Kidney epithelial cell (primary cell): ENCODE measurements around the gene ZNF862. TPM values are rescaled to one million over a fixed set of nuclear protein-coding genes. Genes with fewer than 3 reads are reported as not detected.

Source experiments
- DNase-seq: peaks from one replicate; pipeline ENCODE4 v3.0.0-alpha.2; 2010; ENCODE audit warnings: low read depth
- H3K27me3 ChIP-seq: 2 replicates; pipeline ENCODE4 v1.6.0; 2011; ENCODE audit warnings: low read length; ENCODE audit not compliant: control insufficient read depth, insufficient read depth
- H3K36me3 ChIP-seq: 2 replicates; pipeline ENCODE4 v1.5.1; 2011; ENCODE audit warnings: low read length; ENCODE audit not compliant: control insufficient read depth, insufficient read depth
- H3K4me3 ChIP-seq: 2 replicates; pipeline ENCODE4 v1.5.1; 2011; ENCODE audit warnings: low read depth, mild to moderate bottlenecking, control low read depth, low read length
- total RNA-seq: library from RNA; depleted of rRNA; stranded (reverse); fragments of >200 nt; gene quantifications from 2 replicates; pipeline ENCODE4 v1.2.3, GENCODE V29; 2015
- TF ChIP-seq, protein P1 (sequence below): IDR thresholded peaks from 2 replicates; pipeline ENCODE4 v1.5.1; 2011; ENCODE audit warnings: mild to moderate bottlenecking, moderate library complexity, low read length, control low read depth, inconsistent platforms; ENCODE audit not compliant: insufficient read depth, poor library complexity, severe bottlenecking

The ZNF862 gene
- total RNA-seq, 1 donor from 2014 or later: 7.2 TPM

DNA sequence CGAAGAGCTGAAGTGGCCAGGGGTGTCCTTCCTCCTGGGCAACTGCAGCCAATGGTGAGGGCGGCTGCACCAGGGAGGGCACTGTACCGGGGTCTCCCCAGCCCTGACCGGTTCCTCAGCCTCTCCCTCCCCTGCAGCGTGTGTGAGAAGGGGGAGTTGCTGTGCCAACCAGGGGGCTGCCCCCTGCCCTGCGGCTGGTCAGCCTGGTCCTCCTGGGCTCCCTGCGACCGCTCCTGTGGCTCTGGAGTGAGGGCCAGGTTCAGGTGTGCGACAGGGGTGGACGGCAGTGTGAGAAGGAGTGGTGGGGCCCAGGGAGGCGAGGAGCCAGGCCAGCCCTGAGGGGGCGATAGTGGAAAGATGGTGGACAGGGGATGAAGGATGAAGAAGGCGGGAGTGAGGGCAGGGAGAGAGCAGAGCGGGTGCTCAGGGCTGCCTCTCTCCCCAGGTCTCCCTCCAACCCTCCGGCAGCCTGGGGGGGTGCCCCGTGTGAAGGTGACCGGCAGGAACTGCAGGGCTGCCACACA, 34.6 kb upstream of the ZNF862 start:
- no peak for DNase-seq
- H3K27me3 ChIP-seq: peaks cover 24% of the 10 kb centered on the region
- no peak overlapping the region for H3K4me3 ChIP-seq
- no peaks in the 10 kb centered on the region for H3K36me3 ChIP-seq
- TF ChIP-seq, protein P1, sequence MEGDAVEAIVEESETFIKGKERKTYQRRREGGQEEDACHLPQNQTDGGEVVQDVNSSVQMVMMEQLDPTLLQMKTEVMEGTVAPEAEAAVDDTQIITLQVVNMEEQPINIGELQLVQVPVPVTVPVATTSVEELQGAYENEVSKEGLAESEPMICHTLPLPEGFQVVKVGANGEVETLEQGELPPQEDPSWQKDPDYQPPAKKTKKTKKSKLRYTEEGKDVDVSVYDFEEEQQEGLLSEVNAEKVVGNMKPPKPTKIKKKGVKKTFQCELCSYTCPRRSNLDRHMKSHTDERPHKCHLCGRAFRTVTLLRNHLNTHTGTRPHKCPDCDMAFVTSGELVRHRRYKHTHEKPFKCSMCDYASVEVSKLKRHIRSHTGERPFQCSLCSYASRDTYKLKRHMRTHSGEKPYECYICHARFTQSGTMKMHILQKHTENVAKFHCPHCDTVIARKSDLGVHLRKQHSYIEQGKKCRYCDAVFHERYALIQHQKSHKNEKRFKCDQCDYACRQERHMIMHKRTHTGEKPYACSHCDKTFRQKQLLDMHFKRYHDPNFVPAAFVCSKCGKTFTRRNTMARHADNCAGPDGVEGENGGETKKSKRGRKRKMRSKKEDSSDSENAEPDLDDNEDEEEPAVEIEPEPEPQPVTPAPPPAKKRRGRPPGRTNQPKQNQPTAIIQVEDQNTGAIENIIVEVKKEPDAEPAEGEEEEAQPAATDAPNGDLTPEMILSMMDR: no peak

DNA sequence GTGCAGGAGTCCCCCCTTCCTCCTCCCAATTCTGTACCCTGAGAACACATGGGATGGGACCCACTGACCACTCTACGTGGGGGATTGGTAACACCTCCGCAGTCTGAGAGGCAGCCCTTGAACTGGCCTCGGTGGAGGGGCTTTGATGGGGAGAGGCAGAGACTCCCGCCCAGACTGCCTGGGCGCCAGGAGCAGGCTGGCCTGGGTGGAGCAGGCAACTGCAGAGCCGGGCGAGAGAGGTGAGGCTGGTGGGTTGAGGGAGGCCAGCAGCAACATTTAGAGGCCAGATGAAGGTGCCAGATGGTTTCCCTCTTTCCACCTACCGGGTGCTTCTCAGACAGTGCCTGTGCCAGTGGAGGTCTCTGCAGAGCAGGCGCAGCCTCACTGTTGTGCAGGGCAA, 34.1 kb upstream of the ZNF862 start:
- DNase-seq: no peak
- Histone ChIP-seq H3K4me3 (no peak overlapping the region), H3K36me3 (no peaks in the 10 kb centered on the region), H3K27me3 (peaks cover 24% of the 10 kb centered on the region)
- TF ChIP-seq, protein P1: no peak

DNA sequence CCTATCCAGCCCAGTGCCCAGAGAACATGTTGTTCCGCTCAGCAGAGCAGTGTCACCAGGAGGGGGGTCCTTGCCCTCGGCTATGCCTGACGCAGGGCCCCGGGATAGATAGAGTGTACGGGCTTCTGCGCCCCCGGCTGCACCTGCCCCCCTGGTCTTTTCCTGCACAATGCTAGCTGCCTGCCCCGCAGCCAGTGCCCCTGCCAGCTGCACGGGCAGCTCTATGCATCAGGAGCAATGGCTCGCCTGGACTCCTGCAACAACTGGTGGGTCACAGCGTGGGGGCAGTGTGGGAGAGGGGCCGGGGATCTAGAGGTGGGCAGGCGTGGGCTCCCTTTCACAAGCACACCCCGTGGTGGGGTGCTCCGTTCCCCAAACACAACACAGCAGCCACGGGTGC, 31.4 kb upstream of the ZNF862 start:
- Histone ChIP-seq H3K4me3 (no peak overlapping the region), H3K27me3 (peaks cover 24% of the 10 kb centered on the region), H3K36me3 (no peaks in the 10 kb centered on the region)
- no peak for DNase-seq
- TF ChIP-seq, protein P1: no peak

DNA sequence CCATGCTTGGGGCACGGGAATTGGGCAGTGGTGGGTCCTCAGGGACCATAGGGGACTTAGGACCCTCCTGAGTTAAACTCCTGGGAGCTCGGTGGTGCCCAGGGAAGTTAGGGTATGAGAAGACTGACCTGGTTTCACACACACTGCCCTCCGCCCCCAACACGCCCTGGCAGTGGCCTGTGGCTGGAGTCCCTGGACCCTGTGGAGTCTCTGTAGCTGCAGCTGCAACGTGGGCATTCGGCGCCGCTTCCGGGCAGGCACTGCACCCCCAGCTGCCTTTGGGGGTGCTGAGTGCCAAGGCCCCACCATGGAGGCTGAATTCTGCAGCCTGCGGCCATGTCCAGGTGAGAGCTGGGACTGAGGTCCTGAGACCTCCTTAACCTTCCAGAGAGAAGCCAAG, 29.9 kb upstream of the ZNF862 start:
- no peak for DNase-seq

DNA sequence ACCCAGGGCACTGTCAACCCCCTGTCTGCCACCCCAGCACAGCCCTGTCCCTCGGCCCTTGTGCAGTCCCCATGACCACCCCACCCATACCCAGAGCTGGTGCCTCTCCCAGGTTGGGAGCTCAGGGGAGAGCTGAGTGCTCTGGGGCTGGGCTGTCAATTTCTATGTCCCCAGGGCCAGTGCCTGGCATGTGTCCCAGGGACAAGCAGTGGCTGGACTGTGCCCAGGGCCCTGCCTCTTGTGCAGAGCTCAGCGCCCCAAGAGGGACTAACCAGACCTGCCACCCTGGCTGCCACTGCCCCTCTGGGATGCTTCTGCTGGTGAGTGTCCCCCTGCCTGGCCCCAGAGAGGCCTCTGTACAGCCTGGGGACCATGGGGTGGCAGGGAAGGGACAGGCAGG, 29.0 kb upstream of the ZNF862 start:
- no peak for DNase-seq
- TF ChIP-seq, protein P1: no peak
- Histone ChIP-seq H3K36me3 (no peaks in the 10 kb centered on the region), H3K27me3 (peaks cover 18% of the 10 kb centered on the region), H3K4me3 (no peak overlapping the region)

More for the DNA sequence above, 29.9 kb upstream of the ZNF862 start:
- H3K4me3 ChIP-seq: no peak overlapping the region
- H3K27me3 ChIP-seq: peaks cover 19% of the 10 kb centered on the region
- TF ChIP-seq, protein P1: no peak
- no peaks in the 10 kb centered on the region for H3K36me3 ChIP-seq

DNA sequence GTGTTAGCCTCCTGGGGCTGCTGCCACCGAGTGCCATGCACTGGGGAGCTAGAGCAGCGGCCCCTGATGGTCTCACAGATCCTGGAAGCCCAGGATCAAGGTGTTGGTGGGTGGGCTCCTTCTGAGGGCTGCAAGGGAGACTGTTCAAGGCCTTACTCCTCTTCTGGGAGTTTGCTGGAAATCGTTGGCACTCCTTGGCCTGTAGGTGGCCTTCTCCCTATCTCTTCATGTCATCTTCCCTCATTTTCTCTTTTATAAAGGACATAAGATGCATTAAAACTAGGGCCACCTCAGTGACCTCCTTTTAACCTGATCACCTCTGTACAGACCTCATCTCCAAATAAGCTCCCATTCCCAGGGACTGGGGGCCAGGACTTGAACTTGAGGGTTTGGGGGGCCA, 27.0 kb upstream of the ZNF862 start:
- no peak for DNase-seq
- no peaks in the 10 kb centered on the region for H3K36me3 ChIP-seq

More for the DNA sequence above, 27.0 kb upstream of the ZNF862 start:
- Histone ChIP-seq H3K27me3 (peaks cover 18% of the 10 kb centered on the region), H3K4me3 (no peak overlapping the region)
- TF ChIP-seq, protein P1: no peak
